Activated CD4-positive, alpha-beta T cell treated with anti-CD3 and anti-CD28 coated beads for 4 hours (primary cell): ENCODE data around the gene AOPEP.

Experiments
- DNase-seq, 2 donors: peaks; one replicate each; pipeline ENCODE4 v3.0.0-alpha.2; 2020

Gene AOPEP

GRCh38 chr9:95025213-95026147 is 299.0 kb downstream of the AOPEP start:
- no peak for DNase-seq

- no peak for DNase-seq
These were observed 299.6 kb downstream of the AOPEP start for GRCh38 chr9:95026148-95026524.

- no peak for DNase-seq
These were observed 301.7 kb downstream of the AOPEP start for GRCh38 chr9:95027914-95028852.

- no peak for DNase-seq
These were observed 302.3 kb downstream of the AOPEP start for GRCh38 chr9:95028853-95029219.

GRCh38 chr9:95029288-95029687 is 302.8 kb downstream of the AOPEP start:
- no peak for DNase-seq

- DNase-seq, result no peak
These were observed 303.2 kb downstream of the AOPEP start for GRCh38 chr9:95029720-95030119.

- no peak for DNase-seq
These were observed 303.8 kb downstream of the AOPEP start for GRCh38 chr9:95030344-95030743.

GRCh38 chr9:95030920-95031642 is 304.6 kb downstream of the AOPEP start:
- no peak for DNase-seq

- no peak for DNase-seq
These were observed 305.4 kb downstream of the AOPEP start for GRCh38 chr9:95031711-95032461.

- no peak for DNase-seq
These were observed 306.3 kb downstream of the AOPEP start for GRCh38 chr9:95032580-95033341.

- DNase-seq, result no peak
These were observed 309.3 kb downstream of the AOPEP start for GRCh38 chr9:95035846-95036245.

GRCh38 chr9:95036676-95037075 is 310.2 kb downstream of the AOPEP start:
- DNase-seq, result no peak

- no peak for DNase-seq
These were observed 311.5 kb downstream of the AOPEP start for GRCh38 chr9:95037789-95038521.

- DNase-seq, result no peak
These were observed 312.2 kb downstream of the AOPEP start for GRCh38 chr9:95038666-95039065.

GRCh38 chr9:95040106-95040505 is 313.6 kb downstream of the AOPEP start:
- no peak for DNase-seq

- DNase-seq, result no peak
These were observed 317.3 kb downstream of the AOPEP start for GRCh38 chr9:95043826-95044225.

GRCh38 chr9:95044731-95045508 is 318.4 kb downstream of the AOPEP start:
- no peak for DNase-seq

- DNase-seq, result no peak
These were observed 319.3 kb downstream of the AOPEP start for GRCh38 chr9:95045751-95046150.

GRCh38 chr9:95047452-95048224 is 321.1 kb downstream of the AOPEP start:
- no peak for DNase-seq
